Upper lobe of left lung (tissue), 6 donors: ENCODE data around the gene G0S2. TPM values are rescaled to one million over a fixed set of nuclear protein-coding genes. Genes with fewer than 3 reads are reported as not detected.

Experiments
- ATAC-seq, 2 donors: fragments of 200-7000 bp; cut with Tn5 transposase; one replicate each; pipeline ENCODE4 v1.9.1; 2022; ENCODE audit warnings: mild to moderate bottlenecking in 2 of 2, moderate library complexity in 2 of 2; ENCODE audit not compliant: low FRiP score in 2 of 2
- DNase-seq, 2 donors: peaks; one replicate each; pipeline ENCODE4 v3.0.0-alpha.2; 2019 to 2020
- H3K27ac ChIP-seq, 4 donors: fragments of 200-600 bp; sonication (generic); one replicate each; pipeline ENCODE4 v1.5.1; 2016 to 2019
- H3K27me3 ChIP-seq, 4 donors: fragments of 200-600 bp; sonication (generic); one replicate each; pipeline ENCODE4 v1.5.1; 2017 to 2019
- H3K36me3 ChIP-seq, 4 donors: fragments of 200-600 bp; sonication (generic); one replicate each; pipeline ENCODE4 v1.5.1; 2016 to 2019
- H3K4me1 ChIP-seq, 4 donors: fragments of 200-600 bp; sonication (generic); one replicate each; pipeline ENCODE4 v1.5.1; 2018 to 2019
- H3K4me3 ChIP-seq, 4 donors: fragments of 200-600 bp; sonication (generic); one replicate each; pipeline ENCODE4 v1.5.1; 2017 to 2019; ENCODE audit warnings: mild to moderate bottlenecking in 2 of 4, moderate library complexity in 1 of 4
- H3K9me3 ChIP-seq, 4 donors: fragments of 200-600 bp; sonication (generic); one replicate each; pipeline ENCODE4 v1.5.1; 2018 to 2019
- CTCF ChIP-seq, 6 experiments: fragments of 450-650 bp in 4 of 6; fragments of 200-600 bp in 2 of 6; sonication (generic) in 2 of 6; IDR thresholded peaks; one replicate each; pipeline ENCODE4 v1.5.1; 2016 to 2019; ENCODE audit warnings: antibody characterized with exemption in 6 of 6
- EP300 ChIP-seq, 4 donors: sonication (generic); formaldehyde crosslinking; IDR thresholded peaks; one replicate each; pipeline ENCODE4 v1.5.1; 2017; ENCODE audit warnings: antibody characterized with exemption in 4 of 4, control low read depth in 2 of 4
- POLR2A ChIP-seq, 4 donors: fragments of 450-650 bp; IDR thresholded peaks; one replicate each; pipeline ENCODE4 v1.5.1; 2016 to 2017; ENCODE audit warnings: antibody characterized with exemption in 4 of 4, mild to moderate bottlenecking in 2 of 4
- POLR2AphosphoS5 ChIP-seq, 2 donors: sonication (generic); formaldehyde crosslinking; IDR thresholded peaks; one replicate each; pipeline ENCODE4 v1.5.1; 2017; ENCODE audit warnings: antibody characterized with exemption in 2 of 2
- WGBS, 2 donors: methylation state at CpG; one replicate each; pipeline ENCODE4 v1.1.5; 2017 to 2018; 5-methylcytosine and 5-hydroxymethylcytosine counted together
- total RNA-seq, 6 donors: library from RNA; depleted of rRNA in 4 of 6; stranded (reverse); fragments of >200 nt in 4 of 6; gene quantifications; one replicate each; pipeline versions ENCODE4 v1.1.0 to v1.2.1, GENCODE V29; 2016 to 2021
- donor health status: DM: no; HTN: no; CAD: no; lungs with moderate emphysema.
- donor health status: DM: no; HTN: yes; CAD: no; lungs with severe emphysema.

The G0S2 gene
- total RNA-seq, 6 donors from 2014 or later, result 14.4 to 108 (median 46.0) TPM

GRCh38 chr1:209652121-209652735 is 23.0 kb upstream of the G0S2 start, which contains the start of gene LAMB3:
Gene LAMB3, minus strand, starts transcription at chr1:209652425. Its CDS starts 1,481 bp downstream, at chr1:209650944.
- no peaks in the 10 kb centered on the region for H3K27me3 ChIP-seq
- no peaks in the 10 kb centered on the region for H3K9me3 ChIP-seq
- peaks cover 48 to 73% (median 59%) of the 10 kb centered on the region in 4 donors for H3K4me1 ChIP-seq
- peak; percentile 49 to 82 for ATAC-seq
- peak within 1 kb of the TSS; percentile 71 to 80 (median 74) for H3K27ac ChIP-seq
- H3K4me3 ChIP-seq, result peak within 1 kb of the TSS in 3 of 4 donors; percentile 17 to 39 (median 26)
- peak in 2 of 4 donors; percentile 24 to 39 for TF ChIP-seq POLR2A (IDR thresholded peaks at IDR 0.05)
- TF ChIP-seq POLR2AphosphoS5 (IDR thresholded peaks at IDR 0.05), result peak in 1 of 2 donors; percentile 10
- no peak for TF ChIP-seq CTCF (IDR thresholded peaks at IDR 0.05)
- WGBS, 2 donors, result 58 to 60% methylated on average over 12 to 14 of the region's 14 CpGs
- DNase-seq, result peak; percentile 56 to 81
- H3K36me3 ChIP-seq, result no peaks in the 10 kb centered on the region

- WGBS, 2 donors, result 45 to 52% methylated on average over 3 of the region's 3 CpGs
- TF ChIP-seq CTCF (IDR thresholded peaks at IDR 0.05) (no peak), EP300 (IDR thresholded peaks at IDR 0.05) (peak in 1 of 4 donors; percentile 45), POLR2AphosphoS5 (IDR thresholded peaks at IDR 0.05) (peak; percentile 17 to 66), POLR2A (IDR thresholded peaks at IDR 0.05) (peak in 1 of 4 donors; percentile 10)
- Histone ChIP-seq H3K36me3 (no peaks in the 10 kb centered on the region), H3K27me3 (no peaks in the 10 kb centered on the region), H3K9me3 (no peaks in the 10 kb centered on the region), H3K4me1 (peaks cover 41 to 69% (median 54%) of the 10 kb centered on the region in 4 donors), H3K27ac (peak overlapping the region; percentile 71 to 80 (median 74)), H3K4me3 (peak overlapping the region in 2 of 4 donors; percentile 26 to 39)
- peak; percentile 59 to 92 for ATAC-seq
- peak in 1 of 2 donors; percentile 97 for DNase-seq
Observed at GRCh38 chr1:209652873-209653401, 22.3 kb upstream of the G0S2 start.

DNA sequence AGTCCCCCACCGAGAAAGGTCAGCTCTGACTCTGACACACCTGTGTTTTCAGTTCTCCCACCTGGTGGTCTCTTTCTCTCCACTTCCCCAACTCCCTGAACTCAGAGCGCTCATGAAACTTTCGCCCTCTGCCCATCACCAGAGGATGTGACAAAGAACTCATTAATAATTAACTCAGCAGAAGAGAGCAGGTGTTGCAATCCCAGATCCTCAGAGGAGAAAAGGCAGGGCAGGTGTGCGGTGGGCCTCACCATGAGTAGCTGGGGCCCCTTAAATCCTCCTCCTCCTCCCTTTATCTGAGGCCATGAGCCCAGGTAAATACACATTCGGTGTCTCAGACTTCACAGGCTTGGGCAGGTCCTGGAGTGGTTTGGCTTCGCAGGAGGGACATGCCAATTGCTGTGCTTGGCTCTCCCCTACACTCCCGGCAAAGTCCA is 21.3 kb upstream of the G0S2 start:
- H3K27me3 ChIP-seq, result no peaks in the 10 kb centered on the region
- no peak overlapping the region for H3K4me3 ChIP-seq
- no peaks in the 10 kb centered on the region for H3K36me3 ChIP-seq
- ATAC-seq, result no peak
- peaks cover 31 to 59% (median 44%) of the 10 kb centered on the region in 4 donors for H3K4me1 ChIP-seq
- peak in 1 of 2 donors; percentile 36 for DNase-seq
- TF ChIP-seq CTCF (IDR thresholded peaks at IDR 0.05) (no peak), POLR2AphosphoS5 (IDR thresholded peaks at IDR 0.05) (peak in 1 of 2 donors; percentile 8), POLR2A (IDR thresholded peaks at IDR 0.05) (no peak)
- 57 to 71% methylated on average over 7 of the region's 7 CpGs for WGBS, 2 donors
- H3K9me3 ChIP-seq, result no peaks in the 10 kb centered on the region
- peak overlapping the region; percentile 58 to 80 (median 73) for H3K27ac ChIP-seq

DNA sequence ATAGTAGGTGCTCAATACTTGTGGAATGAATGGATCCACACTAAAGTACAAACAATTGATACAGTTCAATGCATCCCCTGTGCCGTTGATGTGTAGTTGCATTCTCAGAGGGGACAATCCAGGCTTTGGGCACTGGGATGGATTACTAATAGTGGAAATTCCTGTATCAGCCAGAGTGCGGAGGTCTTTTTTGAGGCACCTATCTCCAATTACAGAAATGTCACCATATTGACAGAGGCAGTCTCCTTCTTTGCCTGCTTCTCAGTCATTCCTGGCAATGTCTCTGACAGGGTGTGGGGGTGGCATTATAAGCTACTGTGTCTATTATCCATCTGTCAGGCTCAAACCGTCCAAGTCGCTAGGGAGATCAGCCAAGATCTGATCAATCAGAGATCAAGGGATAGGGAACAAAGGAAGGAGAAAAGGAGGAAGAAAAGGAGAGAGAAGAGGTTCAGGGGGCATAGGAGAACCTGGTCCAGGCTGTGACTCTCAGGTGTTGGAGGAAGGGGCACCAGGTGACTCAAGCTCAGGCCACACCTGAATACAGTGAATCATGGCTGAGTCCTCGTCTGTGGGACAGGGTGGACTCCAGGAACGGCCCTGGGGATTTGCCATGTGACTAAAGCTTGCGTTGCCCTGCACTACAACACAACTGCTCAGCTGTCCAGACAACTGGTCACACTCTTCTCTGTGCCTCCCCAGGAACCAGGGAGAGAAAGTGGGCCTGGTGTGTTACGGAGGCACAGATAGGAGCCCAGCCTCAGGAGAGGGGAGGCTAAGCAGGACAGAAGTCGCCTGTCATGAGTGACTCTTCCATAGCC is 19.6 kb upstream of the G0S2 start:
- Histone ChIP-seq H3K36me3 (no peaks in the 10 kb centered on the region), H3K27me3 (no peaks in the 10 kb centered on the region), H3K4me3 (no peak overlapping the region), H3K9me3 (no peaks in the 10 kb centered on the region), H3K4me1 (peaks cover 15 to 52% (median 28%) of the 10 kb centered on the region in 4 donors), H3K27ac (no peak overlapping the region)
- no peak for ATAC-seq
- no peak for DNase-seq
- 78 to 84% methylated on average over 9 of the region's 9 CpGs for WGBS, 2 donors
- TF ChIP-seq POLR2AphosphoS5 (IDR thresholded peaks at IDR 0.05), result no peak
- no peak for TF ChIP-seq EP300 (IDR thresholded peaks at IDR 0.05)
- TF ChIP-seq CTCF (IDR thresholded peaks at IDR 0.05), result no peak
- TF ChIP-seq POLR2A (IDR thresholded peaks at IDR 0.05), result no peak
